CD4-positive, alpha-beta T cell treated with Interleukin-6 at 100 ng/mL for 8 hours (primary cell): ENCODE results near the gene DNAJB13.
"Not testable (repeated sequence)": the region's sequence is repeated elsewhere in the genome, so short reads cannot be mapped to it uniquely, and the experiment has no call there.

Source experiments
- DNase-seq: peaks from one replicate; pipeline ENCODE4 v3.0.0-alpha.2; 2020; ENCODE audit warnings: mixed read lengths, low spot score

The DNAJB13 gene

GRCh38 chr11:73977856-73978519 is 27.2 kb downstream of the DNAJB13 start:
- DNase-seq: no peak

- DNase-seq: no peak
Measured at GRCh38 chr11:73978576-73979086, 27.8 kb downstream of the DNAJB13 start.

- peak; percentile 91 for DNase-seq
Measured at GRCh38 chr11:73980001-73980961, 29.5 kb downstream of the DNAJB13 start.

GRCh38 chr11:73981051-73981805 is 30.4 kb downstream of the DNAJB13 start:
- no peak for DNase-seq

- DNase-seq: peak; percentile 82
Measured at GRCh38 chr11:73982595-73982989, 31.8 kb downstream of the DNAJB13 start, which contains the start of gene UCP2. UCP2 (minus strand) TSS chr11:73982843; CDS start chr11:73978378, 4,465 bp downstream.

GRCh38 chr11:73982990-73983740 is 32.3 kb downstream of the DNAJB13 start:
- DNase-seq: peak; percentile 94

- no peak for DNase-seq
Measured at GRCh38 chr11:73983741-73984538, 33.1 kb downstream of the DNAJB13 start.

- not testable (repeated sequence) for DNase-seq
Measured at GRCh38 chr11:73985661-73986060, 34.8 kb downstream of the DNAJB13 start.

GRCh38 chr11:73988227-73988626 is 37.4 kb downstream of the DNAJB13 start:
- no peak for DNase-seq

- DNase-seq: no peak
Measured at GRCh38 chr11:73989156-73989555, 38.3 kb downstream of the DNAJB13 start.

- DNase-seq: no peak
Measured at GRCh38 chr11:73990730-73991129, 39.9 kb downstream of the DNAJB13 start.

GRCh38 chr11:73991471-73992006 is 40.7 kb downstream of the DNAJB13 start:
- DNase-seq: no peak

GRCh38 chr11:73995247-73995646 is 44.4 kb downstream of the DNAJB13 start:
- peak; percentile 72 for DNase-seq

GRCh38 chr11:73995731-73996130 is 44.9 kb downstream of the DNAJB13 start:
- peak; percentile 73 for DNase-seq

- no peak for DNase-seq
Measured at GRCh38 chr11:73996161-73996747, 45.4 kb downstream of the DNAJB13 start.

GRCh38 chr11:73997120-73997770 is 46.4 kb downstream of the DNAJB13 start:
- no peak for DNase-seq

GRCh38 chr11:73998846-73999575 is 48.2 kb downstream of the DNAJB13 start:
- DNase-seq: no peak

GRCh38 chr11:73999581-74000306 is 48.9 kb downstream of the DNAJB13 start:
- DNase-seq: no peak
